ENCODE measurements around the gene ZSCAN9. TPM values are rescaled to one million over a fixed set of nuclear protein-coding genes. Genes with fewer than 3 reads are reported as not detected.

ZSCAN9 gene
- total and polyA plus RNA-seq, 2 of the 13 experiments (the other 11 are each of a cell fraction or from before 2014, with no cell fraction given): 14.6 to 17.8 TPM

GRCh38 chr6:28266563-28266961 lies 41.5 kb downstream of the ZSCAN9 start (continued):
- TF ChIP-seq PHF20 (CRISPR knock-in tag; IDR thresholded peaks at IDR 0.05): no peak
- TF ChIP-seq REL (CRISPR knock-in tag; conservative IDR thresholded peaks at IDR 0.05): no peak
- TF ChIP-seq LCORL (IDR thresholded peaks at IDR 0.05): no peak
- TF ChIP-seq LCORL (CRISPR knock-in tag; IDR thresholded peaks at IDR 0.05): no peak
- no peak for TF ChIP-seq ZSCAN25 (CRISPR knock-in tag; IDR thresholded peaks at IDR 0.05)
- peak; percentile 17 for TF ChIP-seq PHF5A (CRISPR knock-in tag; IDR thresholded peaks at IDR 0.05; ENCODE audit: low read depth, unreplicated experiment)
- no peak for TF ChIP-seq FOXP4 (CRISPR knock-in tag; IDR thresholded peaks at IDR 0.05)
- TF ChIP-seq ZNF407 (CRISPR knock-in tag; IDR thresholded peaks at IDR 0.05; ENCODE audit: not compliant biosample characterization): no peak
- no peak for TF ChIP-seq E2F1 (CRISPR knock-in tag; IDR thresholded peaks at IDR 0.05)
- peak; percentile 94 for TF ChIP-seq CBX2 (IDR thresholded peaks at IDR 0.05; ENCODE audit: low read depth, low read length)
- no peak for TF ChIP-seq CBX2 (CRISPR knock-in tag; IDR thresholded peaks at IDR 0.05; ENCODE audit: low read depth)
- no peak for TF ChIP-seq ZNF143 (CRISPR knock-in tag; IDR thresholded peaks at IDR 0.05)
- TF ChIP-seq MZF1 (CRISPR knock-in tag; IDR thresholded peaks at IDR 0.05; ENCODE audit: borderline replicate concordance): no peak
- TF ChIP-seq ZNF816 (CRISPR knock-in tag; IDR thresholded peaks at IDR 0.05; ENCODE audit: borderline replicate concordance): peak; percentile 85
- TF ChIP-seq BRD4 (CRISPR knock-in tag; IDR thresholded peaks at IDR 0.05): no peak
- no peak for TF ChIP-seq CREB3 (CRISPR knock-in tag; IDR thresholded peaks at IDR 0.05)
